ENCODE results near the gene MIGA1.
"Not testable (repeated sequence)": the region's sequence is repeated elsewhere in the genome, so short reads cannot be mapped to it uniquely, and the experiment has no call there.

The MIGA1 gene

DNA sequence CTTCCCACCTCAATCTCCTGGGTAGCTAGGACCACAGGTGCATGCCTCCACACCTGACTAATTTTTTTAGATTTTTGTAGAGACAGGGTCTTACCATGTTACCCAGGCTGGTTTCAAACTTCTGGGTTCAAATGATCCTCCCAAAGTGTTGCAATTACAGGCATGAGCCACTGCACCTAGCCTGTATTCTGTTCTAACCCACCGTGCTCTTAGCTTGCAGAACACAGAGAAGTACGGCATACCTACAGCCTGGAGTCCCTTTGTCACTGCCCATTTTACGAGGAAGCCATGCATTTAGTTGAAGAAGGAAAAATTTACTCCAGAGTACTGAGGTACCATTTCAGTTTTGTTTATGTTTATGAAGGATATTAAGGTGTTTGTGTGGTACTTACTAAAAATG, 79.3 kb downstream of the MIGA1 start:
- no peak for DNase-seq

DNA sequence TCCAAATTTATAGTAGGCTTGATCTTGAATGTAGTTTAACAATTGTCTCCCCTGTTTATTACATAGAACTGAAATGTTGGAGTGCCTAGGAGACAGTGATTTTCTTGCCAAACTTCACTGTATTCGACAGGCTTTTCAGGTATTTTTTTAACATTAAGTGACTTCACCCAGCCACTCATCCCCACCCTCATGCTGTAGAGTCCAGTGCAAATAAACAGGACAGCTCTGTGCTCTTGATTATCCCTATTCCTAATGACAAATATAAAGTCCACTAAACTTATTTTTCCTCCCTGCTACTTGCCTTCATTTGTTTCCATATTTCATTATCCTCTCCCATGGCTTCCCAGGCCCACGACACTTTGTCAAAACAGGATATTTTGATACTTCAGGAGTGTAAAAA, 79.8 kb downstream of the MIGA1 start:
- DNase-seq, result no peak

GRCh38 chr1:77866296-77866695, 86.8 kb downstream of the MIGA1 start:
- DNase-seq, result no peak

- no peak for DNase-seq
Measured at GRCh38 chr1:77872645-77873044, 93.2 kb downstream of the MIGA1 start.

GRCh38 chr1:77873461-77873860, 94.0 kb downstream of the MIGA1 start:
- no peak for DNase-seq

- DNase-seq, result no peak
Measured at GRCh38 chr1:77874804-77875445, 95.5 kb downstream of the MIGA1 start.

DNA sequence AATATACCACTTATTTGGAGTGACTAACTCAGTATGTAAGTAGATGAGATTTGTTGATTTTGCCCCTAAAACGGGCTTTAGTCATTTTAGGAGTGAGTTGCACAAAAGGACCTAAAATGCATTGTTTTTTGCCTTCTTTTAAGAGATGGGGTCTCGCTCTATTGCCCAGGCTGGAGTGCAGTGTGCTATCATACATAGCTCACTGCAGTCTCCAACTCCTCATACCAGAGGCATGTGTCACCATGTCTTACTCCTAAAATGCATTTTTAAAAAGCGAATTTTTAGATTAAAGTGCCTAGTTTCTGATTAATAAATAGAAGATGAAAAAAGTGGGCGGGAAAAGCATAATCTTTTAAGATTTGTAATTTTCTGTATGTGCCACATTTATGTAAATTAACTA, 97.4 kb downstream of the MIGA1 start:
- no peak for DNase-seq

DNA sequence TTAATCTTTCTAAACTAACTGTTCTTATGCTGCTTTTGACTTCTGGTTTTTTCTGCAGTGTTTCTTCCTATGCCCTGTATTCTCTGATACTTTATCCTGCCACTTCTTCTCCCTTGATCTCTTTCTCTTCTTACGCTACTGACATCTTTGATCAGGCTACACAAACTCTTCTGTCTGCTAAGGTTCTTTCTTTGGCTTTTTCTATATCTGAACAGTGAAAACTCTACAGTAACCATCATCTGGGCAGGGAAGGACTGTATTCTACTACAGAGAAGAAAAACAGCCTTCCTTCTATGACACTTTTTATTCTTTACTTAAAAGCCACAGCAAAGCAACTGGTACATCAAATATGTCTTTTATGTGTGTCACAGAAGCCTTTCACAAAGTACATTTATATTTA, 101.6 kb downstream of the MIGA1 start:
- DNase-seq, result no peak

DNA sequence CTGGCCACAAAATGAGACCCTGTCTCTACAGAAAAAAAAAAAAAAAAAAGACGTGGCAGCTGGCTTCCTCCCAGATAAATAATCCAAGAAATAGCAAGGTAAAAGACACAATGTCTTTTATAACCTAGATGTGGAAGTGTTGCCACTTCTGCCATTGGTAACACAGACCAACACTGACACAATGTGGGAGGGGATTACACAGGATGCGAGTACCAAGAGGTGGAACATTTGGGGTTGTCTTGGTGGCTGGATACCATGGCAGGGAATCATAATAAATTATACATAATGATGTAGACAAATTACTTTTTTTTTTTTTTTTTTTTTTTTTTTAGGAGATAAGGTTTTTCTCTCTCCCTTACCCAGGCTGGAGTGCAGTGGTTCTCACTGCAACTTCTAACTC, 103.0 kb downstream of the MIGA1 start:
- DNase-seq, result no peak

GRCh38 chr1:77888081-77888780, 108.8 kb downstream of the MIGA1 start, which contains the start of gene NEXN:
Gene NEXN (plus strand): TSS chr1:77888624. CDS start chr1:77916107, 27,483 bp downstream.
- peak; percentile 18 for DNase-seq

- DNase-seq, result no peak
Measured at GRCh38 chr1:77888781-77889642, 109.6 kb downstream of the MIGA1 start.

- no peak for DNase-seq
Measured at GRCh38 chr1:77889671-77890070, 110.2 kb downstream of the MIGA1 start.

- DNase-seq, result no peak
Measured at GRCh38 chr1:77891200-77891599, 111.8 kb downstream of the MIGA1 start.

- no peak for DNase-seq
Measured at GRCh38 chr1:77899647-77900320, 120.3 kb downstream of the MIGA1 start.

DNA sequence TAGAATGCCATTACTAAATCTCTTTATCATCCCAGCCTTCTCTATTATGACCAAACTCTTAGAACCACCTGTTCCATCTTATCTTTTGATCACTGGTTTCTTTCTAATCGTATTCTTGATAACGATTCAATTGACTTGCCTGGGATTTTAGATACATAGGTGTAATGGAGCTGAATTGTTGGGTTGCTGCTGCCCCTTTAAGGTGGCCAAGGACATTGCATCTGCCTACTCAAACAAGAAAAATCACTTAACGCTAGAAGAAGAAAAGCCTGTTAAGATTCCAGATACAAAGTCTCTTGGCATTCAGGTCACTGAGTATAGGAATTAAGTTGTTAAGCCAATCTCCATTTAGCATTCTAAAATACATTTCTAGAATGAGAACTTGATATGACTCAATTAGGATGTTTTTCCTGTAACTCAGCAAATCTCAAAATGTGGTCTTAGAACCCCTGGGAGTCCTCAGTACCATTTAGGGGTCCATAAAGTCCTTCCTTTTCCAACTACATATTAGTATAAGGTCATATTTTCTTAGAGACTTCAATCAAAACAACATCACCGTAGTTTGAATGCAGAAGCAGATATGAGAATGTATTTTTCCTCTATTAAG, 121.3 kb downstream of the MIGA1 start:
- DNase-seq, result peak; percentile 11

- no peak for DNase-seq
Measured at GRCh38 chr1:77905603-77906002, 126.2 kb downstream of the MIGA1 start.

- no peak for DNase-seq
Measured at GRCh38 chr1:77906019-77906545, 126.6 kb downstream of the MIGA1 start.

DNA sequence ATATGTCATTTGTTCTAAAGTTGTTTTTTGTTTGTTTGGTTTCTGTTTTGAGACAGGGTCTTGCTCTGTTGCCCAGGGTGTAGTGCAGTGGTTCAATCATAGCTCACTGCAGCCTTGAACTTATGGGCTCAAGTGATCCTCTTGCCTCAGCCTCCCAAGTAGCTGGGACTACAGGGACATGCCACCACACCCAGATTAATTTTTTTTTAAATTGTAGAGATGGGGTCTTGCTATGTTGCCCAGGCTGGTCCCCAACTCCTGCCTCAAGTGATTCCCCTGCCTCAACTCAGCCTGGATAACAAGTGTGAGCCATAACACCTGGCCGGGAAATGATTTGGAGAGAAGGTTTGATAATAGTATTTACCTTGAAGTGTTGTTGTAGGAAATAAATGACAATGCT, 127.2 kb downstream of the MIGA1 start:
- no peak for DNase-seq

DNA sequence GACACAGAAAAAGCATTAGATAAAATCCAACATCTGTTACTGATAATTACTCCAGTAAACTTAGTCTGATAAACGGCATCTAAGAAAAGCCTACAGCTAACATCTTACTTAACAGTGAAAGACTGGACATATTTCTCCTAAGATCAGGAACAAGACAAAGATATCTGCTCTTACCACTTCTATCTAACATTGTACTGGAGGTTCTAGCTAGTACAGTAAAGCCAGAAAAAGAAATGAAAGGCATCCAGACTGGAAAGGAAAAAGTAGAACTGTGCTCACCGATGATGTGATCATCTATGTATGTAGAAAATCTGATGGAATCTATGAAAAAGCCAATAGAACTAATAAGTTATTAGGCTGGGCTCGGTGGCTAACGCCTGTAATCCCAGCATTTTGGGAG, 130.7 kb downstream of the MIGA1 start:
- no peak for DNase-seq

- not testable (repeated sequence) for DNase-seq
Measured at GRCh38 chr1:77918918-77919317, 139.5 kb downstream of the MIGA1 start.

- no peak for DNase-seq
Measured at GRCh38 chr1:77925518-77925917, 146.1 kb downstream of the MIGA1 start.

DNA sequence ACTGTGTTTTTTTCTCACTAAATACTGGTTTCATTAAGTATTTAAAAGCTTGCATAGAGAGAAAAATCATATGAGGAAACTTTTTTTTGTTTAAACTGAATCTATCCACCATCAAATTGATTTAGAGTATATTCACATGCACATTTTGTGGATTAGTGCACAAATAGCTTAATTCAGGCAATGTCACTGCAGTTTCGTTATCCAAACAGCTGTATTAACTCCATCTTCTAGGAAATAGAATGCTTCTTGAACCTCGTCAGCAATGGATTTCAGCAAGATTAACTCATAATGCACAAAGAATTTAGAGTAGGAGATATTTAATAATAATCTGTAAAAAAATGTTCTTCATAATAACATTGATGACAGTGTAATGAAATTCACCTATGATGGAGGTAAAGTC, 146.5 kb downstream of the MIGA1 start:
- DNase-seq, result no peak

Data from NCI-H748 treated with DMSO at 0.1 percent for 48 hours (cell line).